ENCODE data around the gene SERAC1. TPM values are rescaled to one million over a fixed set of nuclear protein-coding genes. Genes with fewer than 3 reads are reported as not detected.

SERAC1 gene
- total and polyA plus RNA-seq, 2 donors from 2014 or later = 5.8 to 6.7 TPM

DNA sequence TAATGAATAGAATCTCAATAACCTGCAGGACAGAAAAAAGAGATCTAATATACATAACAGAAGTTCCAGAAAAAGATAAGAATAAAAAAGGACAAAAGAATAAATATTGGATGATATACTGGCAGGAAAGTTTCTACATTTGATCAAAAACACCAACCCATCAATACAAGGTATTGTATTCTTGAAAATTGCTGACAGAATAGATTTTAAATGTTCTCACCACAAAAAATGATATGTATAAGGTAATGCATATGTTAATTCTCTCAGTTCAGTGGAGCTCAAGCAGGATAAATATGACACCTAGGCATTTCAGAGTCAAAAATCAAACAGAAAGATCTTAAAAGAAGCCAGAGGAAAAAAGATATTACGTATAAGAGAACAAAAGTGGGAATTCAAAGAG is 43.8 kb downstream of the SERAC1 start:
- FAIRE-seq = no peak
- Histone ChIP-seq H3K27me3 (ENCODE audit: control insufficient read depth, insufficient read depth, low read length) (no peaks in the 10 kb centered on the region), H3K36me3 (ENCODE audit: control insufficient read depth in 2 of 3, insufficient read depth in 3 of 3, low read length in 3 of 3) (peaks cover 0 to 3% (median 3%) of the 10 kb centered on the region in 3 donors), H3K9me3 (ENCODE audit: control insufficient read depth in 2 of 3, insufficient read depth in 1 of 3, low read length in 3 of 3) (no peaks in the 10 kb centered on the region), H3K4me3 (ENCODE audit: low read length in 3 of 3) (no peak overlapping the region), H3K27ac (ENCODE audit: low read depth in 2 of 2, low read length in 2 of 2) (no peak overlapping the region), H3K9ac (ENCODE audit: low read length in 3 of 3) (no peak overlapping the region), H3K4me1 (ENCODE audit: control insufficient read depth in 2 of 3, insufficient read depth in 2 of 3, low read depth in 1 of 3, low read length in 3 of 3) (no peaks in the 10 kb centered on the region)
- intact Hi-C loops (cut with DNase I) = no loop called here
- DNase-seq = no peak
- TF ChIP-seq, protein P1, sequence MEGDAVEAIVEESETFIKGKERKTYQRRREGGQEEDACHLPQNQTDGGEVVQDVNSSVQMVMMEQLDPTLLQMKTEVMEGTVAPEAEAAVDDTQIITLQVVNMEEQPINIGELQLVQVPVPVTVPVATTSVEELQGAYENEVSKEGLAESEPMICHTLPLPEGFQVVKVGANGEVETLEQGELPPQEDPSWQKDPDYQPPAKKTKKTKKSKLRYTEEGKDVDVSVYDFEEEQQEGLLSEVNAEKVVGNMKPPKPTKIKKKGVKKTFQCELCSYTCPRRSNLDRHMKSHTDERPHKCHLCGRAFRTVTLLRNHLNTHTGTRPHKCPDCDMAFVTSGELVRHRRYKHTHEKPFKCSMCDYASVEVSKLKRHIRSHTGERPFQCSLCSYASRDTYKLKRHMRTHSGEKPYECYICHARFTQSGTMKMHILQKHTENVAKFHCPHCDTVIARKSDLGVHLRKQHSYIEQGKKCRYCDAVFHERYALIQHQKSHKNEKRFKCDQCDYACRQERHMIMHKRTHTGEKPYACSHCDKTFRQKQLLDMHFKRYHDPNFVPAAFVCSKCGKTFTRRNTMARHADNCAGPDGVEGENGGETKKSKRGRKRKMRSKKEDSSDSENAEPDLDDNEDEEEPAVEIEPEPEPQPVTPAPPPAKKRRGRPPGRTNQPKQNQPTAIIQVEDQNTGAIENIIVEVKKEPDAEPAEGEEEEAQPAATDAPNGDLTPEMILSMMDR (IDR thresholded peaks at IDR 0.05; ENCODE audit: borderline replicate concordance, extremely low read depth, insufficient read depth) = no peak

DNA sequence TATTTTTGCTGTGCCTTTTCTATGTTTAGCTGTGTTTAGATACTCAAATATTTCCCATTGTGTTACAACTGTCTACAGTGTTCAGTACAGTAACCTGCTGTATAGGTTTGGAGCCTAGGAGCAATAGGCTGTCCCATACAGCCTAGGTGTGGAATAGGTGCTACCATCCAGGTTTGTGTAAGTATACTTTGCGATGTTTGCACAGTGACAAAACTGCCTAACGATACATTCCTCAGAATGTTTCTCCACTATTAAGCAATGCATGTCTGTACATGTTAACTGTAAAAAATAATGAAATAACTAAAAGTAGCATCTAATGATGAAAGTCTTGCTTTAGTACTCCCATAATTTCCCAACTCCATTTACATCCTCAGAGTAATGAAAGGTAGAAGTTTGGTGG is 46.0 kb downstream of the SERAC1 start:
- FAIRE-seq (no peak), DNase-seq (no peak)
- intact Hi-C loops (cut with DNase I) = no loop called here
- H3K4me1 ChIP-seq (ENCODE audit: control insufficient read depth in 2 of 3, insufficient read depth in 2 of 3, low read depth in 1 of 3, low read length in 3 of 3) = no peaks in the 10 kb centered on the region
- no peak overlapping the region for H3K4me3 ChIP-seq (ENCODE audit: low read length in 3 of 3)
- no peak overlapping the region for H3K9ac ChIP-seq (ENCODE audit: low read length in 3 of 3)
- no peaks in the 10 kb centered on the region for H3K9me3 ChIP-seq (ENCODE audit: control insufficient read depth in 2 of 3, insufficient read depth in 1 of 3, low read length in 3 of 3)
- peaks cover 3 to 5% (median 3%) of the 10 kb centered on the region in 3 donors for H3K36me3 ChIP-seq (ENCODE audit: control insufficient read depth in 2 of 3, insufficient read depth in 3 of 3, low read length in 3 of 3)
- no peaks in the 10 kb centered on the region for H3K27me3 ChIP-seq (ENCODE audit: control insufficient read depth, insufficient read depth, low read length)
- TF ChIP-seq, protein P1 (IDR thresholded peaks at IDR 0.05; ENCODE audit: borderline replicate concordance, extremely low read depth, insufficient read depth) = no peak
- H3K27ac ChIP-seq (ENCODE audit: low read depth in 2 of 2, low read length in 2 of 2) = no peak overlapping the region

DNA sequence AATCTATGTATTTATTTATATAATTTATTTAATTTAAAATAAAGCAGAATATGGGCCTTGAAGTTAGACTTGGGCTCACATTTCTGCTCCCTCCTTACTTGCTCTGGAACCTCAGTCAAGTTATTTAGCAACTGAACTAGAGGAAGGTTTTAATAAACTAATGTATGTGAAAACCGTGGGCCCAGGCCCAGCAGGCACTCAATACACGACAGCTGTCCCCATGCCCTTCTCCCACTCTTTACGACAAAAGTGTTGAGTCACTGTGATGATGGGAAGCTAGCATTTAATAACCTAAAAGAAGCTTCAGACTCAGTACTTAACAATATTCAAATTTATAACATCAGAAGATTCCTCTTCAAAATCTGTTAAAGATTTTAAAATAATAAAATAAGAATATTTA is 46.7 kb downstream of the SERAC1 start:
- H3K36me3 ChIP-seq (ENCODE audit: control insufficient read depth in 2 of 3, insufficient read depth in 3 of 3, low read length in 3 of 3) = peaks cover 3 to 5% (median 3%) of the 10 kb centered on the region in 3 donors
- intact Hi-C loops (cut with DNase I) = no loop called here
- no peak for FAIRE-seq

More for the DNA sequence above, 46.7 kb downstream of the SERAC1 start:
- no peaks in the 10 kb centered on the region for H3K27me3 ChIP-seq (ENCODE audit: control insufficient read depth, insufficient read depth, low read length)
- no peak overlapping the region for H3K27ac ChIP-seq (ENCODE audit: low read depth in 2 of 2, low read length in 2 of 2)
- TF ChIP-seq, protein P1 (IDR thresholded peaks at IDR 0.05; ENCODE audit: borderline replicate concordance, extremely low read depth, insufficient read depth) = no peak
- no peaks in the 10 kb centered on the region for H3K4me1 ChIP-seq (ENCODE audit: control insufficient read depth in 2 of 3, insufficient read depth in 2 of 3, low read depth in 1 of 3, low read length in 3 of 3)
- no peak overlapping the region for H3K9ac ChIP-seq (ENCODE audit: low read length in 3 of 3)
- no peak overlapping the region for H3K4me3 ChIP-seq (ENCODE audit: low read length in 3 of 3)
- DNase-seq = no peak
- H3K9me3 ChIP-seq (ENCODE audit: control insufficient read depth in 2 of 3, insufficient read depth in 1 of 3, low read length in 3 of 3) = no peaks in the 10 kb centered on the region

Data from kidney (tissue), 14 donors.